Left lung (tissue), 10 donors: Measurements from ENCODE around the gene RNF207. TPM values are rescaled to one million over a fixed set of nuclear protein-coding genes. Genes with fewer than 3 reads are reported as not detected.
A peak's percentile ranks its signal among the peaks of the same experiment; 100 is the strongest.

Source experiments
- ATAC-seq: fragments of 200-7000 bp; cut with Tn5 transposase; one replicate; pipeline ENCODE4 v1.9.1; 2020; ENCODE audit warnings: moderate library complexity
- DNase-seq, 4 donors: peaks; one replicate each; pipeline ENCODE4 v3.0.0-alpha.2; 2013 to 2020
- H3K27ac ChIP-seq, 2 donors: fragments of 200-600 bp; sonication (generic) in 1 of 2; one replicate each; pipeline versions ENCODE4 v1.5.0 to v1.8.0; 2020 to 2021
- H3K27me3 ChIP-seq, 2 donors: fragments of 200-600 bp; sonication (generic) in 1 of 2; one replicate each; pipeline versions ENCODE4 v1.5.0 to v1.8.0; 2020 to 2021
- H3K36me3 ChIP-seq, 2 donors: fragments of 200-600 bp; sonication (generic) in 1 of 2; one replicate each; pipeline versions ENCODE4 v1.5.0 to v1.8.0; 2020 to 2021
- H3K4me1 ChIP-seq, 2 donors: fragments of 200-600 bp; one replicate each; pipeline ENCODE4 v1.8.0; 2021
- H3K4me3 ChIP-seq, 2 donors: fragments of 200-600 bp; sonication (generic) in 1 of 2; one replicate each; pipeline versions ENCODE4 v1.5.0 to v1.8.0; 2020 to 2021; ENCODE audit warnings: mild to moderate bottlenecking in 1 of 2
- H3K9me3 ChIP-seq, 2 donors: fragments of 200-600 bp; sonication (generic) in 1 of 2; one replicate each; pipeline versions ENCODE4 v1.5.0 to v1.8.0; 2020 to 2021
- CTCF ChIP-seq, 2 donors: fragments of 200-600 bp; sonication (generic) in 1 of 2; IDR thresholded peaks; one replicate each; pipeline versions ENCODE4 v1.5.0 to v1.8.0; 2021; ENCODE audit warnings: antibody characterized with exemption in 2 of 2
- intact Hi-C, 2 donors: fragments of 100-400 bp; cut with DNase I; formaldehyde crosslinking; loops; one replicate each; pipeline versions ENCODE4 v1.11.2 to v1.14.2; 2022
- polyA plus RNA-seq, 6 donors: library from polyadenylated mRNA; unstranded; fragments of 120-200 nt; gene quantifications; one replicate each; pipeline ENCODE4 v1.2.1, GENCODE V29; 2013; ENCODE audit not compliant: insufficient read length in 6 of 6
- total RNA-seq, 2 donors: library from RNA; stranded (reverse); fragmentation: NEBNext Ultra II Directional; extraction: Animal tissue kit (Norgen Biotek cat#: 25700); gene quantifications; one replicate each; pipeline ENCODE4 v1.2.1, GENCODE V29; 2021
- donor health status: DM: no; HTN: yes; CAD: no.
- donor health status: DM: no; HTN: no; CAD: no.

The RNF207 gene
- total and polyA plus RNA-seq, 8 donors = 10.7 to 16.3 (median 13.1) TPM

- no peaks in the 10 kb centered on the region for H3K9me3 ChIP-seq
- DNase-seq (no peak), ATAC-seq (no peak)
- no peak overlapping the region for H3K4me3 ChIP-seq
- H3K27me3 ChIP-seq = peaks cover 18 to 42% of the 10 kb centered on the region in 2 donors
- peaks cover 0 to 30% of the 10 kb centered on the region in 2 donors for H3K4me1 ChIP-seq
- intact Hi-C loops = no loop called here
- H3K36me3 ChIP-seq = peaks cover 0 to 32% of the 10 kb centered on the region in 2 donors
- no peak overlapping the region for H3K27ac ChIP-seq
- TF ChIP-seq CTCF (IDR thresholded peaks at IDR 0.05) = no peak
Measured at GRCh38 chr1:6183520-6183989, 22.4 kb upstream of the RNF207 start.

GRCh38 chr1:6184083-6184783 is 21.7 kb upstream of the RNF207 start:
- no peak overlapping the region for H3K27ac ChIP-seq

GRCh38 chr1:6185151-6185550 is 20.8 kb upstream of the RNF207 start:
- no peak for TF ChIP-seq CTCF (IDR thresholded peaks at IDR 0.05)
- H3K4me3 ChIP-seq = no peak overlapping the region
- H3K36me3 ChIP-seq = peaks cover 0 to 48% of the 10 kb centered on the region in 2 donors
- ATAC-seq (no peak), DNase-seq (no peak)
- peaks cover 0 to 19% of the 10 kb centered on the region in 2 donors for H3K4me1 ChIP-seq
- no peak overlapping the region for H3K27ac ChIP-seq
- H3K27me3 ChIP-seq = peaks cover 9 to 27% of the 10 kb centered on the region in 2 donors
- H3K9me3 ChIP-seq = no peaks in the 10 kb centered on the region
- intact Hi-C loops = no loop called here

More at GRCh38 chr1:6184083-6184783, 21.7 kb upstream of the RNF207 start:
- intact Hi-C loops = no loop called here
- peaks cover 11 to 35% of the 10 kb centered on the region in 2 donors for H3K27me3 ChIP-seq
- no peaks in the 10 kb centered on the region for H3K9me3 ChIP-seq
- DNase-seq (no peak), ATAC-seq (no peak)
- peaks cover 0 to 25% of the 10 kb centered on the region in 2 donors for H3K4me1 ChIP-seq
- no peak for TF ChIP-seq CTCF (IDR thresholded peaks at IDR 0.05)
- peaks cover 0 to 39% of the 10 kb centered on the region in 2 donors for H3K36me3 ChIP-seq
- no peak overlapping the region for H3K4me3 ChIP-seq

- TF ChIP-seq CTCF (IDR thresholded peaks at IDR 0.05) = peak in 1 of 2 donors; percentile 20
- Histone ChIP-seq H3K4me1 (peaks cover 0 to 13% of the 10 kb centered on the region in 2 donors), H3K36me3 (peaks cover 0 to 55% of the 10 kb centered on the region in 2 donors), H3K4me3 (no peak overlapping the region), H3K27me3 (peaks cover 8 to 21% of the 10 kb centered on the region in 2 donors), H3K9me3 (no peaks in the 10 kb centered on the region), H3K27ac (no peak overlapping the region)
- DNase-seq (no peak), ATAC-seq (peak; percentile 18)
- intact Hi-C loops = no loop called here
Measured at GRCh38 chr1:6185635-6186382, 20.1 kb upstream of the RNF207 start.

GRCh38 chr1:6188466-6188865 is 17.5 kb upstream of the RNF207 start:
- intact Hi-C loops = no loop called here
- Histone ChIP-seq H3K4me1 (peaks cover 0 to 4% of the 10 kb centered on the region in 2 donors), H3K36me3 (peaks cover 0 to 79% of the 10 kb centered on the region in 2 donors), H3K27me3 (no peaks in the 10 kb centered on the region), H3K27ac (no peak overlapping the region), H3K9me3 (no peaks in the 10 kb centered on the region), H3K4me3 (no peak overlapping the region)
- DNase-seq (no peak), ATAC-seq (no peak)
- TF ChIP-seq CTCF (IDR thresholded peaks at IDR 0.05) = no peak
